Measurements from ENCODE around the gene SLC13A4.

Gene SLC13A4

DNA sequence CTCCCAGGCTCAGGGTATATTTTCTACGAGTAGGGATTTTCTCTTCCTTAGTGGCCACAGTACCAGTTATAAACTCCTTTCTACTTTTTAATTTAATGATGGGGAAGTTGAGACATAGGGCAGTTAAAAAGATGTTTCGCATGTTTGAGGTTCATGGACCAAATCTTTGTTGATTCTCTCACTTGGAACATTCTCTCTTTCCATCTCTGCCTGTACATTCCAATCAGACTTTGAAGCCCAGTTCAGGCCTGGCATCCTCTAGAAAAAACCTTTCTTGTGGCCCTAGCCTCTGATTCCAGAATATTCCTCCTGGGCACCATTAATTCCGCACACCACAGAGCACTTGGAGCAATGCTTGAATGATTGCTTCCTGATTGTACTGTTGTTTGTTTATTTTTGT is 18.5 kb downstream of the SLC13A4 start:
- Histone ChIP-seq H3K4me3 (replicated peaks; ENCODE audit: insufficient read depth, low read length) (no peak overlapping the region), H3K27ac (replicated peaks) (no peak overlapping the region), H3K27me3 (ENCODE audit: insufficient read depth, poor library complexity, severe bottlenecking) (no peaks in the 10 kb centered on the region)
- no peak for DNase-seq (ENCODE audit: low read depth in 1 of 2, low spot score in 1 of 2)
- TF ChIP-seq, protein P1, sequence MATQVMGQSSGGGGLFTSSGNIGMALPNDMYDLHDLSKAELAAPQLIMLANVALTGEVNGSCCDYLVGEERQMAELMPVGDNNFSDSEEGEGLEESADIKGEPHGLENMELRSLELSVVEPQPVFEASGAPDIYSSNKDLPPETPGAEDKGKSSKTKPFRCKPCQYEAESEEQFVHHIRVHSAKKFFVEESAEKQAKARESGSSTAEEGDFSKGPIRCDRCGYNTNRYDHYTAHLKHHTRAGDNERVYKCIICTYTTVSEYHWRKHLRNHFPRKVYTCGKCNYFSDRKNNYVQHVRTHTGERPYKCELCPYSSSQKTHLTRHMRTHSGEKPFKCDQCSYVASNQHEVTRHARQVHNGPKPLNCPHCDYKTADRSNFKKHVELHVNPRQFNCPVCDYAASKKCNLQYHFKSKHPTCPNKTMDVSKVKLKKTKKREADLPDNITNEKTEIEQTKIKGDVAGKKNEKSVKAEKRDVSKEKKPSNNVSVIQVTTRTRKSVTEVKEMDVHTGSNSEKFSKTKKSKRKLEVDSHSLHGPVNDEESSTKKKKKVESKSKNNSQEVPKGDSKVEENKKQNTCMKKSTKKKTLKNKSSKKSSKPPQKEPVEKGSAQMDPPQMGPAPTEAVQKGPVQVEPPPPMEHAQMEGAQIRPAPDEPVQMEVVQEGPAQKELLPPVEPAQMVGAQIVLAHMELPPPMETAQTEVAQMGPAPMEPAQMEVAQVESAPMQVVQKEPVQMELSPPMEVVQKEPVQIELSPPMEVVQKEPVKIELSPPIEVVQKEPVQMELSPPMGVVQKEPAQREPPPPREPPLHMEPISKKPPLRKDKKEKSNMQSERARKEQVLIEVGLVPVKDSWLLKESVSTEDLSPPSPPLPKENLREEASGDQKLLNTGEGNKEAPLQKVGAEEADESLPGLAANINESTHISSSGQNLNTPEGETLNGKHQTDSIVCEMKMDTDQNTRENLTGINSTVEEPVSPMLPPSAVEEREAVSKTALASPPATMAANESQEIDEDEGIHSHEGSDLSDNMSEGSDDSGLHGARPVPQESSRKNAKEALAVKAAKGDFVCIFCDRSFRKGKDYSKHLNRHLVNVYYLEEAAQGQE (IDR thresholded peaks at IDR 0.05; ENCODE audit: insufficient replicate concordance, low read depth): no peak
- TF ChIP-seq GABPA (IDR thresholded peaks at IDR 0.05; ENCODE audit: low read depth) (no peak), POLR2AphosphoS5 (IDR thresholded peaks at IDR 0.05; ENCODE audit: low read depth) (no peak), SPI1 (IDR thresholded peaks at IDR 0.05; ENCODE audit: borderline replicate concordance, low read depth) (no peak)
- TF ChIP-seq, protein P2, sequence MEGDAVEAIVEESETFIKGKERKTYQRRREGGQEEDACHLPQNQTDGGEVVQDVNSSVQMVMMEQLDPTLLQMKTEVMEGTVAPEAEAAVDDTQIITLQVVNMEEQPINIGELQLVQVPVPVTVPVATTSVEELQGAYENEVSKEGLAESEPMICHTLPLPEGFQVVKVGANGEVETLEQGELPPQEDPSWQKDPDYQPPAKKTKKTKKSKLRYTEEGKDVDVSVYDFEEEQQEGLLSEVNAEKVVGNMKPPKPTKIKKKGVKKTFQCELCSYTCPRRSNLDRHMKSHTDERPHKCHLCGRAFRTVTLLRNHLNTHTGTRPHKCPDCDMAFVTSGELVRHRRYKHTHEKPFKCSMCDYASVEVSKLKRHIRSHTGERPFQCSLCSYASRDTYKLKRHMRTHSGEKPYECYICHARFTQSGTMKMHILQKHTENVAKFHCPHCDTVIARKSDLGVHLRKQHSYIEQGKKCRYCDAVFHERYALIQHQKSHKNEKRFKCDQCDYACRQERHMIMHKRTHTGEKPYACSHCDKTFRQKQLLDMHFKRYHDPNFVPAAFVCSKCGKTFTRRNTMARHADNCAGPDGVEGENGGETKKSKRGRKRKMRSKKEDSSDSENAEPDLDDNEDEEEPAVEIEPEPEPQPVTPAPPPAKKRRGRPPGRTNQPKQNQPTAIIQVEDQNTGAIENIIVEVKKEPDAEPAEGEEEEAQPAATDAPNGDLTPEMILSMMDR (IDR thresholded peaks at IDR 0.05; ENCODE audit: insufficient read depth, low read length): no peak

DNA sequence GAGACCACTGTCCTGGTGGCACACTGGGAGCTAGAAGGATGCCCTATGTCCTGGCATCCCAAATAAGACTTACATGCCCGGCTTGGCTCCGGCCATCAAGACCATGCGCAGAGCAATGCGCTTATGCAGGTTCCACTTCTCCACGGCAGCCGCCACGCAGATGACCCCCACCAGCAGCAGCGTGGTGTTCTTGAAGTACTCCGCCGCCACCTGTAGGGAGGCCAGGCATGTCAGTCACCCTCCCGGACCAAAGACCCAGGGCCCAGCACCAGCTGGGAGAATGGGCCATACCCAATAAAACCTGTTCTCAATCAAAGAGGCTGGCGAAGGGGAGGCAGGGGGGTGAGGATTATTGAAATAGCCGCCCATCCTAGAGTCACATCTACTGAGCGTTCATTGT is 19.9 kb downstream of the SLC13A4 start:
- no peak for DNase-seq (ENCODE audit: low read depth in 1 of 2, low spot score in 1 of 2)
- Histone ChIP-seq H3K27ac (replicated peaks) (no peak overlapping the region), H3K4me3 (replicated peaks; ENCODE audit: insufficient read depth, low read length) (no peak overlapping the region), H3K27me3 (ENCODE audit: insufficient read depth, poor library complexity, severe bottlenecking) (no peaks in the 10 kb centered on the region)
- TF ChIP-seq, protein P2 (IDR thresholded peaks at IDR 0.05; ENCODE audit: insufficient read depth, low read length): no peak
- TF ChIP-seq SPI1 (IDR thresholded peaks at IDR 0.05; ENCODE audit: borderline replicate concordance, low read depth): no peak
- TF ChIP-seq, protein P1 (IDR thresholded peaks at IDR 0.05; ENCODE audit: insufficient replicate concordance, low read depth): no peak

DNA sequence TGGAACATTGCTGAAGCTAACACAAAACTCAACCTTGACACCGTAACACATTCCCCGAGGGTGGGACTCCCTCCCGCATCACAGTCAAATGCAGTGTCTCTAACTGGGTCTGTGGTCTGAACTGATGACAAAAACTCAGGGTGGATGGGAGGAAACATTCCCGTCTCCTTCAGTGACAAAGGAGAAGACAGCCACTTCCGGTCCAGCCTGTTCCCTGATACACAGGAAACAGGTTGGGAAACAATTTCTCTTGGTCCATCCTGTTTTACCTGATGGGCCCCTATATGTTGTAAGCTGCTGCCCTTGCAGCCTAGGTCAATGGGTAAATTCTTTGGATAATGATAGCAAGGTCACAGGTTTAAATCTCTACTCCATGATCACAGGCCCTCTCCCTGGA is 20.4 kb downstream of the SLC13A4 start:
- TF ChIP-seq, protein P1 (IDR thresholded peaks at IDR 0.05; ENCODE audit: insufficient replicate concordance, low read depth): no peak
- TF ChIP-seq GABPA (IDR thresholded peaks at IDR 0.05; ENCODE audit: low read depth) (no peak), SPI1 (IDR thresholded peaks at IDR 0.05; ENCODE audit: borderline replicate concordance, low read depth) (no peak), POLR2AphosphoS5 (IDR thresholded peaks at IDR 0.05; ENCODE audit: low read depth) (no peak)
- TF ChIP-seq, protein P2 (IDR thresholded peaks at IDR 0.05; ENCODE audit: insufficient read depth, low read length): no peak
- Histone ChIP-seq H3K4me3 (replicated peaks; ENCODE audit: insufficient read depth, low read length) (no peak overlapping the region), H3K27me3 (ENCODE audit: insufficient read depth, poor library complexity, severe bottlenecking) (no peaks in the 10 kb centered on the region), H3K27ac (replicated peaks) (no peak overlapping the region)
- peak in 1 of 2 experiments; percentile 6 for DNase-seq (ENCODE audit: low read depth in 1 of 2, low spot score in 1 of 2)

Data from HL-60 (cell line).